Measurements from ENCODE around the gene EDEM2. TPM values are rescaled to one million over a fixed set of nuclear protein-coding genes. Genes with fewer than 3 reads are reported as not detected.
"Not testable (repeated sequence)": the region's sequence is repeated elsewhere in the genome, so short reads cannot be mapped to it uniquely, and the experiment has no call there.

Gene EDEM2
- total RNA-seq, 1 donor from 2014 or later: 40.1 TPM

GRCh38 chr20:35165221-35166185 is 18.4 kb upstream of the EDEM2 start:
- no peak overlapping the region for H3K4me3 Mint-ChIP-seq (ENCODE audit: low read depth)
- TF ChIP-seq, protein P1, sequence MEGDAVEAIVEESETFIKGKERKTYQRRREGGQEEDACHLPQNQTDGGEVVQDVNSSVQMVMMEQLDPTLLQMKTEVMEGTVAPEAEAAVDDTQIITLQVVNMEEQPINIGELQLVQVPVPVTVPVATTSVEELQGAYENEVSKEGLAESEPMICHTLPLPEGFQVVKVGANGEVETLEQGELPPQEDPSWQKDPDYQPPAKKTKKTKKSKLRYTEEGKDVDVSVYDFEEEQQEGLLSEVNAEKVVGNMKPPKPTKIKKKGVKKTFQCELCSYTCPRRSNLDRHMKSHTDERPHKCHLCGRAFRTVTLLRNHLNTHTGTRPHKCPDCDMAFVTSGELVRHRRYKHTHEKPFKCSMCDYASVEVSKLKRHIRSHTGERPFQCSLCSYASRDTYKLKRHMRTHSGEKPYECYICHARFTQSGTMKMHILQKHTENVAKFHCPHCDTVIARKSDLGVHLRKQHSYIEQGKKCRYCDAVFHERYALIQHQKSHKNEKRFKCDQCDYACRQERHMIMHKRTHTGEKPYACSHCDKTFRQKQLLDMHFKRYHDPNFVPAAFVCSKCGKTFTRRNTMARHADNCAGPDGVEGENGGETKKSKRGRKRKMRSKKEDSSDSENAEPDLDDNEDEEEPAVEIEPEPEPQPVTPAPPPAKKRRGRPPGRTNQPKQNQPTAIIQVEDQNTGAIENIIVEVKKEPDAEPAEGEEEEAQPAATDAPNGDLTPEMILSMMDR (IDR thresholded peaks at IDR 0.05; ENCODE audit: unreplicated experiment): no peak

GRCh38 chr20:35164531-35164930 is 17.4 kb upstream of the EDEM2 start:
- H3K36me3 Mint-ChIP-seq (ENCODE audit: insufficient read depth); H3K27ac Mint-ChIP-seq; H3K9me3 Mint-ChIP-seq (ENCODE audit: low read depth); H3K4me3 Mint-ChIP-seq (ENCODE audit: low read depth); H3K27me3 Mint-ChIP-seq; H3K4me1 Mint-ChIP-seq (ENCODE audit: low read depth); DNase-seq (ENCODE audit: low spot score, unreplicated experiment): not testable (repeated sequence)

More at GRCh38 chr20:35165221-35166185, 18.4 kb upstream of the EDEM2 start:
- Mint-ChIP-seq H3K9me3 (ENCODE audit: low read depth) (peaks cover 8% of the 10 kb centered on the region), H3K27me3 (no peaks in the 10 kb centered on the region), H3K36me3 (ENCODE audit: insufficient read depth) (no peaks in the 10 kb centered on the region), H3K4me1 (ENCODE audit: low read depth) (peaks cover 4% of the 10 kb centered on the region), H3K27ac (no peak overlapping the region)
- DNase-seq (ENCODE audit: low spot score, unreplicated experiment): no peak

DNA sequence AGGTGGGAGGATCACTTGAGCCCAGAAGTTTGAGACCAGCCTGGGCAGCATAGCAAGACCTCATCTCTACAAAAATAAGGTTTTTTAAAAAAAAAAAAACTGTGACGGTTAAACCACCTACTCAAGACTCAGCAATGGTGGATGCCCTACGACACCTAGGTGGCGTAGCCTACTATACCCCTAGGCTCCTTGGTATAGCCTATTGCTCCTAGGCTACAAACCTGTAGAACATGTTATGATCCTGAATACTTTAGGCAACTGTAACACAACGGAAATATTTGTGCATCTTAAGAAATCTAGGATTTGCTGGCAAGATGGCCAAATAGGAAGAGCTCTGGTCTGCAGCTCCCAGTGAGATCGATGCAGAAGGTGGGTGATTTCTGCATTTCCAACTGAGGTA is 13.2 kb upstream of the EDEM2 start:
- not testable (repeated sequence) for H3K36me3 Mint-ChIP-seq (ENCODE audit: insufficient read depth); H3K9me3 Mint-ChIP-seq (ENCODE audit: low read depth); H3K27me3 Mint-ChIP-seq; H3K27ac Mint-ChIP-seq; H3K4me1 Mint-ChIP-seq (ENCODE audit: low read depth); DNase-seq (ENCODE audit: low spot score, unreplicated experiment); H3K4me3 Mint-ChIP-seq (ENCODE audit: low read depth)

DNA sequence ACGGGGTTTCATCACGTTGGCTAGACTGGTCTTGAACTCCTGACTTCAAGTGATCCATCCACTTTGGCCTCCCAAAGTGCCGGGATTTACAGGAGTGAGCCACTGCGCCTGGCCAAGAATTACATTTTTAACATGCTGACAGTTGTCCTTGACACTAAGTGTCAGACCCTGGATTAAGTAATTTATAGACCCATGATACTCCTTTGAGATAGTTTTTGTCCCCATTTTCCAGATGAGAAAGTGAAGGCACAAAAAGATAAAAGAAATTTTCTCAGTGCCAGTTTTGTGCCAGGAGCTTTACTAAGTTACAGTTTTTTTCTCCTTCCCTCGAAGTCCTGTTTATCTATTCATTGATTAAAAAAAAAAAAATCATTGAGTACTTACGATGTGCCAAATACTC is 9.8 kb upstream of the EDEM2 start:
- no peak for DNase-seq (ENCODE audit: low spot score, unreplicated experiment)
- H3K27me3 Mint-ChIP-seq: no peaks in the 10 kb centered on the region
- H3K4me1 Mint-ChIP-seq (ENCODE audit: low read depth): peaks cover 4% of the 10 kb centered on the region
- H3K27ac Mint-ChIP-seq: no peak overlapping the region
- H3K36me3 Mint-ChIP-seq (ENCODE audit: insufficient read depth): no peaks in the 10 kb centered on the region
- peaks cover 4% of the 10 kb centered on the region for H3K9me3 Mint-ChIP-seq (ENCODE audit: low read depth)
- H3K4me3 Mint-ChIP-seq (ENCODE audit: low read depth): no peak overlapping the region
- TF ChIP-seq, protein P1 (IDR thresholded peaks at IDR 0.05; ENCODE audit: unreplicated experiment): no peak

- Mint-ChIP-seq H3K27me3 (no peaks in the 10 kb centered on the region), H3K36me3 (ENCODE audit: insufficient read depth) (no peaks in the 10 kb centered on the region), H3K9me3 (ENCODE audit: low read depth) (peaks cover 4% of the 10 kb centered on the region), H3K4me1 (ENCODE audit: low read depth) (no peaks in the 10 kb centered on the region), H3K27ac (no peak overlapping the region), H3K4me3 (ENCODE audit: low read depth) (no peak overlapping the region)
- DNase-seq (ENCODE audit: low spot score, unreplicated experiment): no peak
- TF ChIP-seq, protein P1 (IDR thresholded peaks at IDR 0.05; ENCODE audit: unreplicated experiment): no peak
Observed at GRCh38 chr20:35155936-35156335, 8.8 kb upstream of the EDEM2 start.

DNA sequence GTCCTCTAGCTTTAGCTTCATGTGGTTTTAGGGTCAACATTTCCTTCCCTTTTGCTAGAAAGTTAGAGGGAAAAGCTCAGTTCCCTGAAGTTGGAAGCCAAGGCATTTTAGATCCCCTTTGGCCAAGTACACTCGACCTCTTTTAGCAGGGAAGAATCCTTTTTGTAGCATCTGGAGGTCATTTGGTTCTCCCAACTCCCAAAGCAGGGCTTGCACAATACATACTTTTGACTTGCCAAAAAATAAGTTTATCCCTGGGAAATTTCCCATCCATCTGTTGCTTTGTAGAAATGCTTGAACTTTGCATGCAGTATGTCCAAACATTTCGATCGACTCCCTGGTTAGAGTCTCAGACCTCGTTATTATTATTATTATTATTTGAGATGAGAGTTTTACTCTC is 4.6 kb upstream of the EDEM2 start:
- H3K36me3 Mint-ChIP-seq (ENCODE audit: insufficient read depth): no peaks in the 10 kb centered on the region
- no peaks in the 10 kb centered on the region for H3K27me3 Mint-ChIP-seq
- H3K9me3 Mint-ChIP-seq (ENCODE audit: low read depth): no peaks in the 10 kb centered on the region
- TF ChIP-seq, protein P1 (IDR thresholded peaks at IDR 0.05; ENCODE audit: unreplicated experiment): no peak
- H3K4me1 Mint-ChIP-seq (ENCODE audit: low read depth): peaks cover 14% of the 10 kb centered on the region
- H3K4me3 Mint-ChIP-seq (ENCODE audit: low read depth): no peak overlapping the region
- no peak for DNase-seq (ENCODE audit: low spot score, unreplicated experiment)
- H3K27ac Mint-ChIP-seq: no peak overlapping the region

All from progenitor cell of endocrine pancreas (in vitro differentiated cells).